GM03348 (cell line): ENCODE results near the gene GPC1.

ENCODE experiments used
- DNase-seq: peaks from one replicate; pipeline ENCODE4 v3.0.0; 2012; ENCODE audit warnings: low spot score

Gene GPC1

DNA sequence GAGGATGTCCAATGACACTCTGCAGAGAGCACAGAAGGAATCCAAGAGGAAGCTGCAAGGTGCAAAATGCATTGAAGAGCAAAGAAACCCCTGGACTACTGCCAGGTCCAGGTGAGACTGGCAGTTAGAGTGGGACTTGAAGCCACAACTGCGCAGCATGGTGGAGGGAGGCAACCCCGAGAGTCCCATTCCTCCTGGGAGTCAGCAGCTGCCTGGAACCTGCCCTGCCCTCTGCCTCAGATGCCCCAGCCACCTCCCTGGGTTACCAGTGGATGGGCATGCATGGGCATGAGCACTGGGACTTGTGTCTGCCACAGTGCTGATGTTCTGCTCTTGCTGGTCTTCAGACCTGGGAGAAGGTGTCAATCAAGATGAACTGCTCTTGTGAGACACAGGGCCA is 79.2 kb downstream of the GPC1 start:
- DNase-seq, result no peak

DNA sequence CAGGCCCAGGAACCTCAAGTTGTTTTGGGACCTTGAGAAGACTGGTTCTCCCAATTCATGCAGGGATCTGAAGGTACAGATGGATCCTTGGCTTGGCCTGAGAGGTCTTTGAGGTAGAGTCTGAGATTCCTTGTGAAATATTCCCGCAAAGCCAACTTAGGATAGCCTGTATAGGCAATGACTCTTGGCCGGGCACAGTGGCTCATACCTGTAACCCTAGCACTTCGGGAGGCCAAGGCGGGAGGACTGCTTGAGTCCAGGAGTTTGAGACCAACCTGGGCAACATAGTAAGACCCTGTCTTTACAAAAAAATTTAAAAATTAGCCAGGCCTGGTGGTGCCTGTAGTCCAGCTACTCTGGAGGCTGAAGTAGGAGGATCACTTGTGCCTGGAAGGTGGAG is 81.9 kb downstream of the GPC1 start:
- DNase-seq, result no peak
